Measurements from ENCODE around the gene TPCN1.

TPCN1 gene

DNA sequence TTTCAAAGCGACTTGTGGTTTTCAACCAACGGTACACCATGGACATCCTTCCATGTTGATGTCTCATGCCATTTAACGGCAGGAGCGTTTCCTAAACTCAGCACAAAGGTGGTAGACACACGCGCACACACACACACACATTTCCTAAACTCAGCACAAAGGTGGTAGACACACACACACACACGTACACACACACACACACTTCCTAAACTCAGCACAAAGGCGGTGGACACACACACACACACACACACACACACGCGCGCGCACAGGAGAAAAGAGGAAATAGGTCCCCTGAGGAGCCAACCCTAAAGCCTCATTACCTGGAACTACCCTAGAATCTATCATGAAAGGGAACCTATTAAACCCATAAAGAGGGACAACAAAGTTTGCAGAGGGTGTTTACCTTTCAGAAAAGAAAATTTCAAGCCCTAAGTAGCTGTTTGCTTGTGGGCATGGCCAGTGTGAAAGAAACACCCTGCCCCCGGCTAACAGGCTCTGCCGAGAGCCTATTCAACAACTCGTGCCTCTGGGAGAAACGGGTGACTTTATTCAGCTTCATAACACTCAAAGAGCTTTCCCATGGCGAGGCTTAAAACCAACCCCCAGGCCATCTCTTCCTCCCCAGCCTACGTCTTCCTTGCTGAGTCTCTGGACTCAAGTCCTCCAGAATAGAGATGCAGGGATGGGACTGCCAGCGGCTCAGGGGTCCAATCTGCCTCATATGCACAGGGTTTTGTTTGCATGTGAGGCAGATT is 81.8 kb downstream of the TPCN1 start:
- no peak for DNase-seq (ENCODE audit: low read depth, low spot score)
- in situ Hi-C loops (cut with HindIII; ENCODE audit: low sequenced_read_pairs): no loop called here
- no peak overlapping the region for H3K4me3 ChIP-seq (ENCODE audit: low read depth, low read length)
- TF ChIP-seq, protein P1, sequence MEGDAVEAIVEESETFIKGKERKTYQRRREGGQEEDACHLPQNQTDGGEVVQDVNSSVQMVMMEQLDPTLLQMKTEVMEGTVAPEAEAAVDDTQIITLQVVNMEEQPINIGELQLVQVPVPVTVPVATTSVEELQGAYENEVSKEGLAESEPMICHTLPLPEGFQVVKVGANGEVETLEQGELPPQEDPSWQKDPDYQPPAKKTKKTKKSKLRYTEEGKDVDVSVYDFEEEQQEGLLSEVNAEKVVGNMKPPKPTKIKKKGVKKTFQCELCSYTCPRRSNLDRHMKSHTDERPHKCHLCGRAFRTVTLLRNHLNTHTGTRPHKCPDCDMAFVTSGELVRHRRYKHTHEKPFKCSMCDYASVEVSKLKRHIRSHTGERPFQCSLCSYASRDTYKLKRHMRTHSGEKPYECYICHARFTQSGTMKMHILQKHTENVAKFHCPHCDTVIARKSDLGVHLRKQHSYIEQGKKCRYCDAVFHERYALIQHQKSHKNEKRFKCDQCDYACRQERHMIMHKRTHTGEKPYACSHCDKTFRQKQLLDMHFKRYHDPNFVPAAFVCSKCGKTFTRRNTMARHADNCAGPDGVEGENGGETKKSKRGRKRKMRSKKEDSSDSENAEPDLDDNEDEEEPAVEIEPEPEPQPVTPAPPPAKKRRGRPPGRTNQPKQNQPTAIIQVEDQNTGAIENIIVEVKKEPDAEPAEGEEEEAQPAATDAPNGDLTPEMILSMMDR (IDR thresholded peaks at IDR 0.05; ENCODE audit: low read depth, low read length): no peak

DNA sequence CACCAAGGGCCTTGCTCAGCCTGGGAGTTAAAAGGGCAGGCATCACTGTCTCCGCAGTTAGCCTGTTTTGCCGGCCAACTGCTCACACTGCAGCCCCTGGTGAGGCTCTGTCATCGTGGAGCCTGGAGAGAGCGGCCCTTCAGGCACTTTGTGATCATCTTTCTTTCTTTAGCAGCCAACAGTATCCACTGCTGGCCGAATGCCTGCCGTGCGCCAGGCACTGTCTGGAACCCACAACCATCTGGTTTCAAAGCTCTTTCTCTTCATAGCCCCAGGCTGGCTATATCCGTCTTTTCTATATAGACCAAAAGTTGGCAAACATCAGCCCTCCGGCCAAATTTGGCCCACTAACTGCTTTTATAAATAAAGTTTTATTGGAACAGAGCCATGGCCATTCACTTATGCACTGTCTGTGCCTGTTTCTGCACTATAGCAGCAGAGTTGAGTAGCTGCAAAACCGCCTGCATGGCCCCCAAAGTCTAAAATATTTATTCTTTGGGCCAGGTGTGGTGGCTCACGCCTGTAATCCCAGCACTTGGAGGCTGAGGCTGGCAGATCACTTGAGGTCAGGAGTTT is 84.1 kb downstream of the TPCN1 start:
- in situ Hi-C loops (cut with HindIII; ENCODE audit: low sequenced_read_pairs): no loop called here

DNA sequence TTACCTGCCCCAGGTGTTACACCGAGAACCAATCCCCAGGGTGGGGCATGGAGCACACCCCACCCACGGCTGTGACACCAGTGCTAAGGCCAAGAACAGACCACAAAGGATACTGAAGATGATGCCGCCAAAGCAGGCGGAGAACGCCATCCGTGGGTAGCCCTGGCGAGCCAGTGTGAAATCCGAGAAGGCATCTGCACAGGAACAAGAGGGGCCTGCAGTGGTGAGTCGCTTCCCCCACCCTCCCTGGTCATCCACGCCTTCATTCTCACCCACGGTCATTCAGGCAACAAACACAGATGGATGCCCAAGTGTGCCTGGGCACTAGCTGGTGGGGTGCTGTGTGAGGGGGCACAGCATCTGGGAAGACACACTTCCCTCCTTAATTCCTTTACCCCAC is 85.1 kb downstream of the TPCN1 start:
- in situ Hi-C loops (cut with HindIII; ENCODE audit: low sequenced_read_pairs): no loop called here
- TF ChIP-seq, protein P1 (IDR thresholded peaks at IDR 0.05; ENCODE audit: low read depth, low read length): no peak
- H3K4me3 ChIP-seq (ENCODE audit: low read depth, low read length): no peak overlapping the region
- DNase-seq (ENCODE audit: low read depth, low spot score): peak; percentile 23

More for the DNA sequence above, 84.1 kb downstream of the TPCN1 start:
- no peak overlapping the region for H3K4me3 ChIP-seq (ENCODE audit: low read depth, low read length)
- TF ChIP-seq, protein P1 (IDR thresholded peaks at IDR 0.05; ENCODE audit: low read depth, low read length): no peak
- DNase-seq (ENCODE audit: low read depth, low spot score): no peak

DNA sequence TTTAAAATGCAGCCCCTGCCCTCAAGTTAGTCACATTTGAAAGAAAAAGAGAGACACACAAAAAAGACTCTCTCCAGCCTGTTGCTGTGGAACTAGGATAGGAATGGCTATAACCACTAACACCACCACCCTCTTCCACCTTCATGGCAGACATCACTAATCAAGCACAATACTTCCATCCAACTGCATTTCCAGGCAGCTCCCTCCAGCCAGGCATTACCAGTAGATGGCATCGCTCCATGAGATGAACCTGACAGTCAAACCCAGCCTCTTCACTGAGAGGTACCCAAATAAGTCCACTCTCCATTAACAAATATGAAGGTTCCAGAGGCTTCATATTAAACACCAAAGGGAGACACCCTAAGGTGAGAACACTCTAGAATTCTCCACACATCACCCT is 89.2 kb downstream of the TPCN1 start:
- TF ChIP-seq, protein P1 (IDR thresholded peaks at IDR 0.05; ENCODE audit: low read depth, low read length): peak; percentile 12
- no peak for DNase-seq (ENCODE audit: low read depth, low spot score)
- in situ Hi-C loops (cut with HindIII; ENCODE audit: low sequenced_read_pairs): no loop called here
- no peak overlapping the region for H3K4me3 ChIP-seq (ENCODE audit: low read depth, low read length)

DNA sequence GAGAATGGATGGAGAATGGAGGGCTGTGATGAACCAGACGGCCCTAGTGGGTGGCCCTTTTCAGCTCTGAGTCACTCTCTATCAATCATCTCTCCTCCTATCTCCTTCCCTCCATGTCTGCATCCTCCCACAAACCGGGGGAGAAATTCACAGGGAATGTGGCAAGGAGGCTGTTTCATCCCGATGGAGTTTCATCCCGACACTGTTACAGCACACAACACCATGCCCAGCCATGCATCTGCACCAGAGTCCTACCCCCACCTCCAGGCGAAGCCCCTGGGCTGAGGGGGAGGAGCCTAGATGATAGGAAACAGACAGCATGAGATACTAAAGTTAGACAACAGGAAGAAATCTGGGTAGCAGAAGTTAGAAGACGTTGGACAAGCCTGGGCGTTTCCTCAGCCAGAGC is 92.9 kb downstream of the TPCN1 start:
- TF ChIP-seq, protein P1 (IDR thresholded peaks at IDR 0.05; ENCODE audit: low read depth, low read length): no peak
- H3K4me3 ChIP-seq (ENCODE audit: low read depth, low read length): no peak overlapping the region
- no peak for DNase-seq (ENCODE audit: low read depth, low spot score)
- in situ Hi-C loops (cut with HindIII; ENCODE audit: low sequenced_read_pairs): no loop called here

DNA sequence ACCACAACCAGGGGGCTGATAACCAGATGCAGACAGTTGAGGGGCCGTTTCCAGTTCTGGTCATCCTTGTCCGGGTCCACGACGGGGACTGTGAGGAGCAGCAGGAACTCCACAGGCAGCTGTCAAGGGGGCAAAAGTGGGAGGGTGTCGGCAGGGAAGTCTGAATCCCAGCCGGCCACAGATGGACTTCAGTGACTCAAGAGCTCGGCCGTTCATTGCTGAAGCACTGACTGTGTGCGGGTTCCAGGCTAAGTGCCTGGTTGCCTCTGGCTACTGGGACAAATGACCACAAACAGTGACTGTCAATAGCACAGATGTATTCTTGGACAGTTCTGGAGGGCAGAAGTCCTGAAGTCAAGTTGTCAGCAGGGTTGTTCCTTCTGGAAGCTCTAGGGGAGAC is 94.1 kb downstream of the TPCN1 start:
- TF ChIP-seq, protein P1 (IDR thresholded peaks at IDR 0.05; ENCODE audit: low read depth, low read length): no peak
- in situ Hi-C loops (cut with HindIII; ENCODE audit: low sequenced_read_pairs): no loop called here
- H3K4me3 ChIP-seq (ENCODE audit: low read depth, low read length): no peak overlapping the region
- no peak for DNase-seq (ENCODE audit: low read depth, low spot score)

Data from astrocyte of the spinal cord (primary cell).